Lower leg skin (tissue), 3 donors: ENCODE results near the gene TMEM187.

Source experiments
- CTCF ChIP-seq, 3 donors: fragments of 450-650 bp; IDR thresholded peaks; one replicate each; pipeline ENCODE4 v1.5.1; 2016; ENCODE audit warnings: antibody characterized with exemption in 3 of 3, mild to moderate bottlenecking in 3 of 3, moderate library complexity in 2 of 3
- POLR2A ChIP-seq, 2 donors: fragments of 450-650 bp; IDR thresholded peaks; one replicate each; pipeline ENCODE4 v1.6.1; 2016 to 2017; ENCODE audit warnings: antibody characterized with exemption in 2 of 2, mild to moderate bottlenecking in 1 of 2, moderate library complexity in 1 of 2

DNA sequence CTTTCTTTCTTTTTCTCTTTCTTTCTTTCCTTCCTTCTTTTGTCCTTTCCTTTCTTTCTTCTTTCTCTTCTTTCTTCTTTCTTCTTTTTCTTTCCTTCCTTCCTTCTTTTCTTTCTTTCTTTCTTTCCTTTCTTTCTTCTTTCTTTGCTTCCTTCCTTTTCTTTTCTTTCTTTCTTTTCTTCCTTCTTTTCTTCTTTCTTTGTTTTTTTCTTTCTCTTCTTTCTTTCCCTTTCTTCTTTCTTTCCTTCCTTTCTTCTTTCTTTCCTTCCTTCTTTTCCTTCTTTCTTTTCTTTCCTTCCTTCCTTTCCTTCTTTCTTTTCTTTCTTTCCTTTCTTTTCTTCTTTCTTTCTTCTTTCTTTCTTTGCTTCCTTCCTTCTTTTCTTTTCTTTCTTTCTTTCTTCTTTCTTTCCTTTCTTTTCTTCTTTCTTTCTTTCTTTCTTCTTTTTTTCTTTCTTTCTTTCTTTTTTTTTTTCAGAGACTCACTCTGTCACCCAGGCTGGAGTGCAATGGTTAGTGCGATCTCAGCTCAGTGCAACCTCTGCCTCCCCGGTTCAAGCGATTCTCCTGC lies 18.5 kb downstream of the TMEM187 start:
- TF ChIP-seq CTCF (IDR thresholded peaks at IDR 0.05): no peak
- TF ChIP-seq POLR2A (IDR thresholded peaks at IDR 0.05): no peak
